Measurements from ENCODE around the gene E2F8.

E2F8 gene

DNA sequence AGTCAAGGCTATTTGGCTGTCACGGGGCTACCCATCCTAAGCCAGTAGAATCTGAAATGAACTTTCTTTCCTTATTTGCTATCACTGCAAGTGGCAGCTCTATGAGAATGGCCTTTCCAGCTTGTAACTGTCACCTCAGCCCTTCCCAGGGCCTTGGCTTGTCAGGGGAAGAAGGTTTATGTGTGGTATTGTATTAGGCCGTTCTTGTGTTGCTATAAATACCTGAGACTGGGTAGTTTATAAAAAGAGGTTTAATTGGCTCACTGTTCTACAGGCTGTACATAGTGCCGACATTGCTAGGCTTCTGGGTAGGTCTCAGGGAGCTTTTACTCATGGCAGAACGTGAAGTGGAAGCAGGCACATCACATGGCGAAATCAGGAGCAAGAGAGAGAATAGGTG is 26.8 kb upstream of the E2F8 start:
- TF ChIP-seq EGR1 (IDR thresholded peaks at IDR 0.05), result no peak
- TF ChIP-seq CEBPB (IDR thresholded peaks at IDR 0.05), result no peak
- TF ChIP-seq ZBTB7A (IDR thresholded peaks at IDR 0.05; ENCODE audit: low read depth), result no peak
- TF ChIP-seq, protein P1, sequence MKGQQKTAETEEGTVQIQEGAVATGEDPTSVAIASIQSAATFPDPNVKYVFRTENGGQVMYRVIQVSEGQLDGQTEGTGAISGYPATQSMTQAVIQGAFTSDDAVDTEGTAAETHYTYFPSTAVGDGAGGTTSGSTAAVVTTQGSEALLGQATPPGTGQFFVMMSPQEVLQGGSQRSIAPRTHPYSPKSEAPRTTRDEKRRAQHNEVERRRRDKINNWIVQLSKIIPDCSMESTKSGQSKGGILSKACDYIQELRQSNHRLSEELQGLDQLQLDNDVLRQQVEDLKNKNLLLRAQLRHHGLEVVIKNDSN (IDR thresholded peaks at IDR 0.05), result no peak
- no peak for TF ChIP-seq EP300 (IDR thresholded peaks at IDR 0.05; ENCODE audit: borderline replicate concordance)
- TF ChIP-seq, protein P2, sequence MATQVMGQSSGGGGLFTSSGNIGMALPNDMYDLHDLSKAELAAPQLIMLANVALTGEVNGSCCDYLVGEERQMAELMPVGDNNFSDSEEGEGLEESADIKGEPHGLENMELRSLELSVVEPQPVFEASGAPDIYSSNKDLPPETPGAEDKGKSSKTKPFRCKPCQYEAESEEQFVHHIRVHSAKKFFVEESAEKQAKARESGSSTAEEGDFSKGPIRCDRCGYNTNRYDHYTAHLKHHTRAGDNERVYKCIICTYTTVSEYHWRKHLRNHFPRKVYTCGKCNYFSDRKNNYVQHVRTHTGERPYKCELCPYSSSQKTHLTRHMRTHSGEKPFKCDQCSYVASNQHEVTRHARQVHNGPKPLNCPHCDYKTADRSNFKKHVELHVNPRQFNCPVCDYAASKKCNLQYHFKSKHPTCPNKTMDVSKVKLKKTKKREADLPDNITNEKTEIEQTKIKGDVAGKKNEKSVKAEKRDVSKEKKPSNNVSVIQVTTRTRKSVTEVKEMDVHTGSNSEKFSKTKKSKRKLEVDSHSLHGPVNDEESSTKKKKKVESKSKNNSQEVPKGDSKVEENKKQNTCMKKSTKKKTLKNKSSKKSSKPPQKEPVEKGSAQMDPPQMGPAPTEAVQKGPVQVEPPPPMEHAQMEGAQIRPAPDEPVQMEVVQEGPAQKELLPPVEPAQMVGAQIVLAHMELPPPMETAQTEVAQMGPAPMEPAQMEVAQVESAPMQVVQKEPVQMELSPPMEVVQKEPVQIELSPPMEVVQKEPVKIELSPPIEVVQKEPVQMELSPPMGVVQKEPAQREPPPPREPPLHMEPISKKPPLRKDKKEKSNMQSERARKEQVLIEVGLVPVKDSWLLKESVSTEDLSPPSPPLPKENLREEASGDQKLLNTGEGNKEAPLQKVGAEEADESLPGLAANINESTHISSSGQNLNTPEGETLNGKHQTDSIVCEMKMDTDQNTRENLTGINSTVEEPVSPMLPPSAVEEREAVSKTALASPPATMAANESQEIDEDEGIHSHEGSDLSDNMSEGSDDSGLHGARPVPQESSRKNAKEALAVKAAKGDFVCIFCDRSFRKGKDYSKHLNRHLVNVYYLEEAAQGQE (IDR thresholded peaks at IDR 0.05; ENCODE audit: low read depth), result no peak
- TF ChIP-seq TEAD4 (IDR thresholded peaks at IDR 0.05), result no peak

- TF ChIP-seq, protein P3, sequence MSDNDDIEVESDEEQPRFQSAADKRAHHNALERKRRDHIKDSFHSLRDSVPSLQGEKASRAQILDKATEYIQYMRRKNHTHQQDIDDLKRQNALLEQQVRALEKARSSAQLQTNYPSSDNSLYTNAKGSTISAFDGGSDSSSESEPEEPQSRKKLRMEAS (IDR thresholded peaks at IDR 0.05), result no peak
- no peak for TF ChIP-seq EP300 (IDR thresholded peaks at IDR 0.05; ENCODE audit: borderline replicate concordance)
- no peak for TF ChIP-seq CEBPB (IDR thresholded peaks at IDR 0.05)
- TF ChIP-seq, protein P2 (IDR thresholded peaks at IDR 0.05; ENCODE audit: low read depth), result no peak
- TF ChIP-seq YY1 (IDR thresholded peaks at IDR 0.05; ENCODE audit: low read depth), result no peak
- TF ChIP-seq RAD21 (IDR thresholded peaks at IDR 0.05; ENCODE audit: low read depth), result no peak
- TF ChIP-seq FOXM1 (IDR thresholded peaks at IDR 0.05; ENCODE audit: borderline replicate concordance, low read depth), result no peak
- TF ChIP-seq, protein P1 (IDR thresholded peaks at IDR 0.05), result no peak
- no peak for TF ChIP-seq TEAD4 (IDR thresholded peaks at IDR 0.05)
- TF ChIP-seq TCF12 (IDR thresholded peaks at IDR 0.05; ENCODE audit: low read depth), result no peak
- TF ChIP-seq ZBTB7A (IDR thresholded peaks at IDR 0.05; ENCODE audit: low read depth), result no peak
- no peak for TF ChIP-seq NFIC (IDR thresholded peaks at IDR 0.05)
- no peak for TF ChIP-seq TAF1 (IDR thresholded peaks at IDR 0.05; ENCODE audit: low read depth)
- no peak for TF ChIP-seq CREB1 (IDR thresholded peaks at IDR 0.05; ENCODE audit: low read depth)
- TF ChIP-seq EGR1 (IDR thresholded peaks at IDR 0.05), result no peak
These were observed 22.6 kb upstream of the E2F8 start for GRCh38 chr11:19263333-19263732.

DNA sequence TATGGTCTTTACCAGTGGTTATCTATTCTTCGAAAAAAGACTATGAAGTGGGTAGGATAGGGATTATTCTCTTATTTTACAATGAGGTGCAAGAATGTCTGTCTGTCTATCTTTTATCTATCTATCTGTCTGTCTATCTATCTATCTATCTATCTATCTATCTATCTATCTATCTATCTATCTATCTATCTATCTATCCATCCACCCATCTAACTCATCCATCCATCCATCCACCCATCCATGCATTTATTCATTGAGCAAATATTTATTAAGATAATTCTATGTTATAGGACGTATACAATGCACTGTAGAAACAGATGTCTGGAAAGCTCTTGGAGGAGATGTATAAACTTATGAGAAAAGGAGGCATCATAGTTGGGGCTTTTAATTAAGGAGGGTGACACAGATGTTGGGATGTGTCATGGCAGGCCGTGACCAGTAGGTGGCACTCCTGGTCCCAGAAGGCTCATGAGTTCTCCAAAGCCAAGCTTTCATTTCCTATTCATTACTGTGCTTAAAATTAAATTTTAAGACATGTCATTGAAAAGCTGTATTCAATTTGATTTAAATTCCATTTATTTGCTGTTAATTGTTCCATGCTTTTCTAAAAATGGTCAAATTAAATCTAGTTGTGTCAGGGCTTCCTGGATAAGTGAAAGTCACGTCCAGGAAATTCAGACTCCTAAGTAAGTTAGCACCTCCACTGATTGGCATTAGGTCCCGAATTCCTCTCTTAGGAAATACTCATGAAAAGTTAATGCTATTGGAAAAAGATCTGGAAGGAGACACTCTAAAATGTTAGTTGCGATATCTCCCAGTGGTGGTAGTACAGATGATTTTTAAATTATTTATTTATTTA is 19.0 kb upstream of the E2F8 start:
- TF ChIP-seq TAF1 (IDR thresholded peaks at IDR 0.05; ENCODE audit: low read depth) (no peak), RAD21 (IDR thresholded peaks at IDR 0.05; ENCODE audit: low read depth) (peak; percentile 65)

GRCh38 chr11:19258641-19259230 is 18.0 kb upstream of the E2F8 start:
- TF ChIP-seq RAD21 (IDR thresholded peaks at IDR 0.05; ENCODE audit: low read depth) (no peak), EP300 (IDR thresholded peaks at IDR 0.05; ENCODE audit: borderline replicate concordance) (no peak), TCF12 (IDR thresholded peaks at IDR 0.05; ENCODE audit: low read depth) (no peak), CREB1 (IDR thresholded peaks at IDR 0.05; ENCODE audit: low read depth) (no peak), ZBTB7A (IDR thresholded peaks at IDR 0.05; ENCODE audit: low read depth) (no peak), EGR1 (IDR thresholded peaks at IDR 0.05) (no peak), CEBPB (IDR thresholded peaks at IDR 0.05) (no peak), YY1 (IDR thresholded peaks at IDR 0.05; ENCODE audit: low read depth) (no peak), NFIC (IDR thresholded peaks at IDR 0.05) (no peak), TAF1 (IDR thresholded peaks at IDR 0.05; ENCODE audit: low read depth) (no peak), FOXM1 (IDR thresholded peaks at IDR 0.05; ENCODE audit: borderline replicate concordance, low read depth) (no peak), TEAD4 (IDR thresholded peaks at IDR 0.05) (no peak)
- TF ChIP-seq, protein P3 (IDR thresholded peaks at IDR 0.05), result no peak
- TF ChIP-seq, protein P2 (IDR thresholded peaks at IDR 0.05; ENCODE audit: low read depth), result no peak
- TF ChIP-seq, protein P1 (IDR thresholded peaks at IDR 0.05), result no peak

Data from Ishikawa (cell line).